IgD-negative memory B cell (primary cell): ENCODE data around the gene HECTD4. TPM values are rescaled to one million over a fixed set of nuclear protein-coding genes. Genes with fewer than 3 reads are reported as not detected.
"Not testable (repeated sequence)": the region's sequence is repeated elsewhere in the genome, so short reads cannot be mapped to it uniquely, and the experiment has no call there.

Experiments used
- H3K27ac Mint-ChIP-seq, 3 donors: one replicate each; pipeline ENCODE4 v1.8.0; 2020 to 2022; ENCODE audit warnings: mild to moderate bottlenecking in 3 of 3, mixed read lengths in 3 of 3, moderate library complexity in 1 of 3
- H3K27me3 Mint-ChIP-seq: one replicate; pipeline ENCODE4 v1.8.0; 2021; ENCODE audit warnings: mixed read lengths
- H3K36me3 Mint-ChIP-seq: one replicate; pipeline ENCODE4 v1.8.0; 2020; ENCODE audit warnings: mild to moderate bottlenecking, mixed read lengths
- H3K4me1 Mint-ChIP-seq, 3 donors: one replicate each; pipeline ENCODE4 v1.8.0; 2020 to 2022; ENCODE audit warnings: mixed read lengths in 3 of 3, mild to moderate bottlenecking in 1 of 3
- H3K4me3 Mint-ChIP-seq, 4 donors: one replicate each; pipeline ENCODE4 v1.8.0; 2020 to 2022; ENCODE audit warnings: mild to moderate bottlenecking in 4 of 4, mixed read lengths in 4 of 4, moderate library complexity in 3 of 4
- H3K9me3 Mint-ChIP-seq, 3 donors: one replicate each; pipeline ENCODE4 v1.8.0; 2020 to 2021; ENCODE audit warnings: mixed read lengths in 3 of 3, mild to moderate bottlenecking in 1 of 3
- polyA plus RNA-seq: library from polyadenylated mRNA; unstranded; fragments of 300-500 nt; fragmentation: Illumina TruSeq; gene quantifications from one replicate; pipeline ENCODE4 v1.2.3, GENCODE V29; 2021

The HECTD4 gene
- polyA plus RNA-seq, 1 donor from 2014 or later = 6.8 TPM

DNA sequence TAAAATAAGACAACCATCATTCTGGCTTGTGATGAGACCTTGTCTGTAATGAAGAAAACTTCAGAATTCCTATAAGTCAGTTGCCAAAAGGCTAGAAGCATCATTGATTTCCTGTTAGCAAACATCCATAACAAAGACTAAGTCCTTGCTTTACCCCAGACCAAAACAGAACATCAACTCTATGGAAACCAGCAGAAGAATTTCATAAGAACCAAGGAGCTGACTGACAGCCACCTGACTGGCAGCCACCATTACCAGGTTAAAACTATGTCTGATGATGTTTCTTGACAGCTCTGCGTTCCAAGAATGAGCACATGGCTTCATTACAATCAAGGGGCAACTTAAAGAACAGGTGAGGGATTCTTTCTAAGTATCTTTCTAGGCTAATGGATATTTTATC lies 29.3 kb downstream of the HECTD4 start:
- H3K4me1 Mint-ChIP-seq = peaks cover 22 to 34% (median 31%) of the 10 kb centered on the region in 3 donors

DNA sequence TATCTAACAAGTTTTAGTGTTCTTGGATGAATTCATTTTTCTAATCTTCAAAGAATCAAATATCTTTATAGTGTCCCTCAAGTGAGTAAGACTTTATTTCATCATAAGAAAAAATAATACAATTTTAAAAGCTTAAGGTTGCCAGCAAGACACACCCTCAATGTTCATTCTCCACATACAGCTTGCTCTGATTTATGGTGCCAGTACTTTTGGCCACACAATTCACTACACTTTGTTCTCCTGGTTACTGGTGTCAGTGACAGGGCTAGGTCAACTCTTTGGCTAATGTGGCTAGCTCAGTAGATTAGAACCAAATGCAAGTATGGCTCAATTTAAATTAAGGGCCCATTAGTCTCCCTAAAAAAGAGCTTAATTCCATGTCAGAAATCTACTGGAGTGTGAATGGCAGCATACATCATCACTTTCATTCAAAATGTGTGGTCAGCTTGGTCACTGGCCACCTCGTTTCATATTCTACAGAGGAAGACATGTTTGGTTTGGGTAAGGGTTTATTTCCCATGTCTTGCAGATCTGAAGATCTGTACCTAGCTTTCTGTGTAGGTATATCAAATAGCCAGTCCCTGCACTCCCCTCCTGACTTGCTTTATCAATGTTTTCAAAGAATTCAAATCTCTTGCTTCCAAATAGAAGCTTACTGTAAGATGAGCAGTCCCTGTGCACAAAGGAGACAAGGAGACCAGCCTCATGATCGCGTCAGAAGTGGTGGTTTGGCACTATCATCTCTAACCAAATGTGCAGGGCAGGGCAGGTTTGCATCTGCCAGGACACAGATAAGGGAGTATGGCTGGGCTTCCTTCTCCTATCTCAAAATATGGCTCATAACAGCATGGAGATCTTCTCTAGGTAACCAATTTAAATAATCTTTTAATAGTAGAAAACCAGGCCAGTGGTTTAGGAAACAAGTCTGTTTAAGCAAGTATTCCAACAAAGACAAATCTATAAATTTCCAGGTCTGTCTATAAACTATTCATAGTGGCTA lies 31.3 kb downstream of the HECTD4 start:
- H3K4me3 Mint-ChIP-seq = peak overlapping the region in 1 of 4 donors; percentile 55
- peaks cover 6% of the 10 kb centered on the region for H3K36me3 Mint-ChIP-seq
- H3K27ac Mint-ChIP-seq = peak overlapping the region in 1 of 3 donors; percentile 66
- no peaks in the 10 kb centered on the region for H3K27me3 Mint-ChIP-seq
- H3K9me3 Mint-ChIP-seq = no peaks in the 10 kb centered on the region
- H3K4me1 Mint-ChIP-seq = peaks cover 23 to 35% (median 35%) of the 10 kb centered on the region in 3 donors

More for the DNA sequence above, 29.3 kb downstream of the HECTD4 start:
- Mint-ChIP-seq H3K27ac (peak overlapping the region in 1 of 3 donors; percentile 59), H3K36me3 (peaks cover 5% of the 10 kb centered on the region), H3K27me3 (no peaks in the 10 kb centered on the region), H3K9me3 (no peaks in the 10 kb centered on the region), H3K4me3 (peak overlapping the region in 1 of 4 donors; percentile 1)

DNA sequence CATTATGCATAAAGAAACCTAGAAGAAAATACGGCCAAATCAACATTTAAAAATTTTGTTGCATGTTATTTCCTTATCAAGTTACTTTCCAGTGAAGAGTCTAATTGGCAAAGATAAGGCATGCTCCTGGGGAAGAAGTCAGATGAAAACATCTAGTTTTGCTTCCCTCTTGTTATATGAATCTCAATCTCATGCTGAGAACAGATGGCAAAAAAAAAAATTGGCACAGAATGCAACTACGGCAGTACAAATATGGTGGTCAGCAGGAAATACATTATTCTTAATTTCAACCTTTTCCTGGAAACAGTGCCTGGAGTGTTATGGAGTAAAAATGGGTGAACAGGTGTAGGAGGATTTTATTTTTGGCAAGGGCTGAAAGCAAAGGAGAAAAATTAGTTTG lies 32.8 kb downstream of the HECTD4 start:
- Mint-ChIP-seq H3K27me3 (no peaks in the 10 kb centered on the region), H3K4me1 (peaks cover 30 to 44% (median 38%) of the 10 kb centered on the region in 3 donors), H3K27ac (no peak overlapping the region), H3K4me3 (peak overlapping the region in 1 of 4 donors; percentile 25), H3K9me3 (no peaks in the 10 kb centered on the region), H3K36me3 (peaks cover 8% of the 10 kb centered on the region)

DNA sequence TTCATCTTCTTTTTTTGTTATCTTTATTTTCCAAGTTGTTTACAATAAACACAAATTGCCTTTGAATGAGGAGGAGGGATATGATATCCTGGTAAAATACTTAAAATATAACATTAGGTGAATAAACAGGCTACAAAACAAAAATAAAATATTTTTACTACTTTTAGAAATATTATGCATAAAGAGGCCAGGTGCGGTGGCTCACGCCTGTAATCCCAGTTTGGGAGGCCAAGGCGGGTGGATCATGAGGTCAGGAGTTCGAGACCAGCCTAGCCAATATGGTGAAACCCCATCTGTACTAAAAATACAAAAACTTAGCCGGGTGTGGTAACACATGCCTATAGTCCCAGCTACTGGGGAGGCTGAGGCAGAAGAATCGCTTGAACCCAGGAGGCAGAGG lies 33.3 kb downstream of the HECTD4 start:
- H3K4me1 Mint-ChIP-seq = peaks cover 31 to 44% (median 39%) of the 10 kb centered on the region in 3 donors
- not testable (repeated sequence) for H3K27ac Mint-ChIP-seq, H3K4me3 Mint-ChIP-seq, H3K27me3 Mint-ChIP-seq, H3K36me3 Mint-ChIP-seq, H3K9me3 Mint-ChIP-seq

GRCh38 chr12:112347581-112347982 lies 34.6 kb downstream of the HECTD4 start:
- Mint-ChIP-seq H3K4me3 (no peak overlapping the region), H3K4me1 (peaks cover 25 to 46% (median 38%) of the 10 kb centered on the region in 3 donors), H3K27me3 (no peaks in the 10 kb centered on the region), H3K27ac (no peak overlapping the region), H3K36me3 (peaks cover 9% of the 10 kb centered on the region), H3K9me3 (no peaks in the 10 kb centered on the region)

DNA sequence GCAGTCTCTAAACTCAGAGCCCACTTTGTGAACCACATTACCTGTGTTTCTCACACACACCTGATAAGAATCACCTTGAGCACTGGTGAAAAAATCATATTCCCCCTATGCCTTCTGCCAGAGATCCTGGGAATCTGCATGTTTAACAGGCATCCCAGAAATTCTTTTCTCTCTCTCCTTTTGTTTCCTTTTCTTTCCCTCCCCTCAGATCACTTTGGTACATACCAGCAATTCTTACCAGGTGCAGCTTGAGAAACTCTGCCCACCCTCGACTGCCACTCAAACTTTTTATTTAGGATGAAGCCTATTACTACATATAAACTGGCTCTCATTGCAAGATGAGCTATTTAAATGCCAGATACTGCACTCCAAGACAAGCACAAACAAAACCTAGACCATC lies 36.0 kb downstream of the HECTD4 start:
- H3K4me3 Mint-ChIP-seq = peak overlapping the region in 1 of 4 donors; percentile 2
- peaks cover 11% of the 10 kb centered on the region for H3K36me3 Mint-ChIP-seq
- no peaks in the 10 kb centered on the region for H3K9me3 Mint-ChIP-seq
- no peak overlapping the region for H3K27ac Mint-ChIP-seq
- H3K27me3 Mint-ChIP-seq = no peaks in the 10 kb centered on the region
- H3K4me1 Mint-ChIP-seq = peaks cover 27 to 47% (median 35%) of the 10 kb centered on the region in 3 donors

DNA sequence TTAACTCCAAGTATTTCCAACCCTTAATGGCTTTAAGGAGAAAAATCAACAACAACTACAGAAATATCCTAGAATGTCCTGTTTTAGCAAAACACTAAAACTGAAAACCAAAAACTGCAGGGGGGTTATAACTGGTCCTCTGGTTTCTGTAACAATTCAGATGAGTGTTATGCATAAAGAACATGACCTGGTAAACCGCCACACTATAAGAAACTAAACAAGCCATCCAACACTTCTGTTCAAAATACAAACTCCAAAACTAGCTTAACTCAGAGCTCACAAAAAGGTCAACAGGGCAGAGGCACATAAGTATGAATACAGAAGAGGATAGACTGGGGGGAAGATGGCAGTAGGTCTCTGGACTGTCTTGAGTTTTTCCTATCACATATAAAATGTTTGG lies 38.0 kb downstream of the HECTD4 start:
- peaks cover 7% of the 10 kb centered on the region for H3K36me3 Mint-ChIP-seq
- no peaks in the 10 kb centered on the region for H3K27me3 Mint-ChIP-seq
- peak overlapping the region in 1 of 3 donors; percentile 33 for H3K27ac Mint-ChIP-seq
- H3K9me3 Mint-ChIP-seq = no peaks in the 10 kb centered on the region
- H3K4me3 Mint-ChIP-seq = no peak overlapping the region
- H3K4me1 Mint-ChIP-seq = peaks cover 22 to 43% (median 34%) of the 10 kb centered on the region in 3 donors

DNA sequence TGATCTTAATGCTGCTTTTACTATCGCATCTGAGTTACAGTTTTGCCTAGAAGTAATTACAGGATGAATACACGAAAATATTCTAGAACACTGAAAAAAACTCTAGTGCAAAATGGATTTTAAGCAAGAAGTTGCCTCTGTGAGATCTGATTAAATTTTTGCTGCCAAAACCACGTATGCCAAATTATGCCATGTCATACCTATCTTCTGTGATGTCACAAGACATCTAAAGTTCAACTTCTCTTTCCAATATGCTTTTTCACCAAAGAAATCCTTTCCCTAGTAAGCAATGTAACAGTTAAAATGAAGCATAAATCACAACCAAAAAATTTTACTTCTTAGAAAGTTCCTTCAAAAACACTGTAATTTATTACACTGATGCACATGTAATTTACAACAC lies 39.6 kb downstream of the HECTD4 start:
- Mint-ChIP-seq H3K9me3 (no peaks in the 10 kb centered on the region), H3K4me1 (peaks cover 22 to 43% (median 31%) of the 10 kb centered on the region in 3 donors), H3K27ac (no peak overlapping the region), H3K27me3 (no peaks in the 10 kb centered on the region), H3K36me3 (peaks cover 7% of the 10 kb centered on the region), H3K4me3 (no peak overlapping the region)

GRCh38 chr12:112341046-112341825 lies 41.0 kb downstream of the HECTD4 start:
- Mint-ChIP-seq H3K4me3 (no peak overlapping the region), H3K36me3 (peaks cover 7% of the 10 kb centered on the region), H3K27ac (no peak overlapping the region), H3K27me3 (no peaks in the 10 kb centered on the region), H3K4me1 (peaks cover 25 to 40% (median 27%) of the 10 kb centered on the region in 3 donors), H3K9me3 (no peaks in the 10 kb centered on the region)

- H3K9me3 Mint-ChIP-seq = no peaks in the 10 kb centered on the region
- no peaks in the 10 kb centered on the region for H3K27me3 Mint-ChIP-seq
- H3K4me1 Mint-ChIP-seq = peaks cover 17 to 34% (median 21%) of the 10 kb centered on the region in 3 donors
- H3K27ac Mint-ChIP-seq = peak overlapping the region in 1 of 3 donors; percentile 33
- peaks cover 5% of the 10 kb centered on the region for H3K36me3 Mint-ChIP-seq
- H3K4me3 Mint-ChIP-seq = no peak overlapping the region
These were observed 42.0 kb downstream of the HECTD4 start for GRCh38 chr12:112340230-112340629.

- not testable (repeated sequence) for H3K9me3 Mint-ChIP-seq, H3K27me3 Mint-ChIP-seq, H3K27ac Mint-ChIP-seq, H3K36me3 Mint-ChIP-seq
- H3K4me3 Mint-ChIP-seq = peak overlapping the region in 2 of 4 donors; percentile 8 to 52
- peaks cover 9 to 16% (median 12%) of the 10 kb centered on the region in 3 donors for H3K4me1 Mint-ChIP-seq
These were observed 47.2 kb downstream of the HECTD4 start for GRCh38 chr12:112334999-112335398.

- H3K9me3 Mint-ChIP-seq = no peaks in the 10 kb centered on the region
- H3K4me1 Mint-ChIP-seq = peaks cover 11 to 21% (median 12%) of the 10 kb centered on the region in 3 donors
- no peak overlapping the region for H3K4me3 Mint-ChIP-seq
- H3K36me3 Mint-ChIP-seq = no peaks in the 10 kb centered on the region
- H3K27me3 Mint-ChIP-seq = no peaks in the 10 kb centered on the region
- no peak overlapping the region for H3K27ac Mint-ChIP-seq
These were observed 49.2 kb downstream of the HECTD4 start for GRCh38 chr12:112333019-112333418.

GRCh38 chr12:112331886-112332285 lies 50.3 kb downstream of the HECTD4 start:
- Mint-ChIP-seq H3K36me3 (no peaks in the 10 kb centered on the region), H3K4me1 (peaks cover 10 to 21% (median 11%) of the 10 kb centered on the region in 3 donors), H3K27me3 (no peaks in the 10 kb centered on the region), H3K9me3 (no peaks in the 10 kb centered on the region), H3K4me3 (no peak overlapping the region), H3K27ac (no peak overlapping the region)

- Mint-ChIP-seq H3K4me3 (no peak overlapping the region), H3K27me3 (no peaks in the 10 kb centered on the region), H3K4me1 (peaks cover 10 to 21% (median 10%) of the 10 kb centered on the region in 3 donors), H3K27ac (no peak overlapping the region), H3K36me3 (no peaks in the 10 kb centered on the region), H3K9me3 (no peaks in the 10 kb centered on the region)
These were observed 51.5 kb downstream of the HECTD4 start for GRCh38 chr12:112330706-112331105.
